HG03108 (cell line): ENCODE data around the gene PTPN12.

ENCODE experiments used
- ATAC-seq: cut with Tn5 transposase; IDR thresholded peaks from one replicate; pipeline ENCODE4 v1.9.1; 2021; ENCODE audit warnings: moderate library complexity; ENCODE audit not compliant: unreplicated experiment

Gene PTPN12

GRCh38 chr7:77657427-77658224 is 120.5 kb downstream of the PTPN12 start:
- peak; percentile 74 for ATAC-seq

DNA sequence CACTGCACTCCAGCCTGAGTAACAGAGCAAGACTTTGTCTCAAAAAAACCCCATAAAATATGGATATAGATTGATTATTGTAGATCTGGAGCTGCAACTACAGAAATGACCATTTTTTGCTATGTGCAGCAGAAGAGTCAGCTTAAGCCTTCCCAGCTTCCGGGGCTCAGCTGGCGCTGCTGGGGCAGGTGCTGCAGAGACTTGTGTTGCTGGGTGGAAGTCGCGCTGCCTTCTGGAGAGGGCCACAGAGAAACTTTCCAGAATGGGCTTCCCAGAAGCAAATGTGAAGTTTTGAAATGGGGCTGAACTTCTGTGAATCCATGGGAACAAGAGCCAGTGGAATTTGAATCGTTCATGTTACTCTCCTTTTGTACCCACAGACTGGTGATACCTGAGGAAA is 121.8 kb downstream of the PTPN12 start:
- no peak for ATAC-seq

DNA sequence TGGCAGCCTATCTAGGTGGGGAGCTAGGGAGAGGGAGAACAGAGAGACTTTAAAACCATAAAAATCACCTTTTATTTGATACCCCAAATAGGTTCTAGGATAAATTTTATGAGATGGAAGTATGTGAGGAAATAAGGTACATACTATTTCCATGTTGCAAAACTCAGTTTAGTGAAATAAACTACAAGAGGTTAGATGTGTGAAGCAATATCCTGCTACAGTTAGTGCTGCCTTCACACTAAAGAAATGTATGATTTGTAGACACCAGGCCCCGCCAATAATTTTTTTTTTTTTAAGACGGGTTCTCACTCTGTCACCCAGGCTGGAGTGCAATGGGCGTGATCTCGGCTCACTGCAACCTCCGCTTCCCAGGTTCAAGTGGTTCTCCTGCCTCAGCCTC is 124.7 kb downstream of the PTPN12 start:
- ATAC-seq = no peak

- ATAC-seq = no peak
Observed at GRCh38 chr7:77662869-77663268, 125.8 kb downstream of the PTPN12 start.

DNA sequence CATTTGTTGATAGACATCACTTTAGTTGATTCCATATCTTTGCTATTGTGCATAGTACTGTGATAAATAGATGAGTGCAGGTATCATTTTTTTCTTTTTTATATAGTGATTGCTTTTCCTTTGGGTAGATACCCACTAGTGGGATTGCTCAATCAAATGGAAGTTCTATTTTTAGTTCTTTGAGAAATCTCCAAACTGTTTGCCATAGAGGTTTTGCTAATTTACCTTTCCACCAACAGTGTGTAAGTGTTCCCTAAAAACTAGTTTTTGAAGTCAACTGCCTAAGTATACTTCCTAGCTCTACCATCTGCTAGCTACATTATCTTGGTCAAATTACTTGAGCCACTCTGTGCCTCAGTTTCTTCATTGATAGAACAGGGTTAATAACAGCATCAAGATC is 127.6 kb downstream of the PTPN12 start:
- no peak for ATAC-seq

DNA sequence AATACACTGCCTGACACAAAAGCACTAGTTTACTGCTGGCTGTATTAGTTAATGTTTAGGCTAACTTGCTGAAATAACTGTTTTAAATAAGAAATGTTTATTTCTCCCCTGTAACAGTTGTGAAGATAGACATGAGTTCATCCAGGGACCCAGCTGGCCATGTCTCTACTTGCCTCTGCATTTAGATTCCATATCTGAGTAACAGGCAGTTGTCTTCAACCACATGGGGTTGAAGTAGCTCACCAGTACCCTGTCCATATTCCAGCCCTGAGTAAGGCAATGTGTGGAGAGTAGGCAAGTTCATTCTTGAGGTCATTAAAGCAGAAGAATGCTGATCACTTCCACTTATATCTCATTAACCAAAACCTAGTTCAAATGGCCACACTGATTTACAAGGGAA is 128.1 kb downstream of the PTPN12 start:
- ATAC-seq = no peak

DNA sequence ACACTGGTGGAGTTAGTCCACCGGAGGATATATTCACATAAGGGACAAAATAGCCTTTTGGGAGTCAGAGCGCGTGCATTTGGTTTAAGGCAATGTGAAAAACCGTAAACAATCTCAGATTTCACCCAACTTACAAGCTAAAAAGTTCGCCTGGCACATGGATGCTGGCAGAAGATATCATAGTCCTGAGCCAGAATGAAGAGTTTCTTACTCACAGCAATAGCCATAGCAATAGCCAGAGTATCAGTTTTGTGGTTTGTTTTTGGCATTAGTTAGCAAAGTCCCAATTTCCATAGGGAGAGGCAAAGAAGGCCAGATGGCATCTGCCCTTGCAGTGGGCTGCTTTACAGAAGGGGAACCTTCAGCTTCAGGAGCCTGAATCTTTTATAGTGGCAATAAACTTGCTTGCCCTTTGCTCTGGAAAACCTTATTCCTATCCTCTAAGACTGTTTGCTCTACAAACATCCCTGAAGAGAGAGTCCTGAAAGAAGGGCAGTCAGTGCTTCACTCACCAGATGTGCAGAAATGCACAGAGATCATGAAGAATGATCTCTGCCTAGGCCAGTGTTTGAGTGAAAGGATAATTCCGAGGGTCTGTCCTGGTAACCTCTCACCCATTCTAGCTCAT is 130.5 kb downstream of the PTPN12 start:
- ATAC-seq = no peak

DNA sequence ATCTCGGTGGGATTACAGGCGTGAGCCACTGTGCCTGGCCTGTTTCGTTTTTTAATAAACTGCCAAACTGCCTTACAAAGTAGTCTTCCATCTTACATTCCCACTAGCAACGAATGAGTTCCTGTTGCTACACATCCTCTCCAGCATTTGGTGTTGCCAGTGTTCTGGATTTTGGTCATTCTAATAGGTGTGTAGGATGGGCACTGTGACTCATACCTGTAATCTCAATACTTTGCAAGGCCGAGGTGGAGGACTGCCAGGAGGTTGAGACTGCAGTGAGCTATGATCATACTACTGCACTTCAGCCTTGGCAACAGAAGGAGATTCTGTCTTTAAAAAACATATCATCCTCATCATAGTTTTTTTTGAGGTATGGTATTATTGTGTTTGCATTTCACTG is 137.8 kb downstream of the PTPN12 start:
- ATAC-seq = no peak

GRCh38 chr7:77679608-77680007 is 142.5 kb downstream of the PTPN12 start:
- ATAC-seq = no peak

- no peak for ATAC-seq
Observed at GRCh38 chr7:77680266-77680665, 143.2 kb downstream of the PTPN12 start.

GRCh38 chr7:77684030-77684429 is 146.9 kb downstream of the PTPN12 start:
- ATAC-seq = no peak

- ATAC-seq = no peak
Observed at GRCh38 chr7:77685233-77685632, 148.1 kb downstream of the PTPN12 start.

- no peak for ATAC-seq
Observed at GRCh38 chr7:77687100-77687746, 150.1 kb downstream of the PTPN12 start.

GRCh38 chr7:77687747-77688144 is 150.7 kb downstream of the PTPN12 start:
- no peak for ATAC-seq
